Occipital lobe (tissue), 2 donors: ENCODE results near the gene BBS7. TPM values are rescaled to one million over a fixed set of nuclear protein-coding genes. Genes with fewer than 3 reads are reported as not detected.
A peak's percentile ranks its signal among the peaks of the same experiment; 100 is the strongest.

Source experiments
- DNase-seq: peaks from one replicate; lab custom pipeline; 2025; lab: John Stamatoyannopoulos, UW
- total RNA-seq: library from RNA; depleted of rRNA; stranded (reverse); fragments of >200 nt; gene quantifications from one replicate; pipeline ENCODE4 v1.2.3, GENCODE V29; 2014

BBS7 gene
- total RNA-seq: 50.5 TPM

DNA sequence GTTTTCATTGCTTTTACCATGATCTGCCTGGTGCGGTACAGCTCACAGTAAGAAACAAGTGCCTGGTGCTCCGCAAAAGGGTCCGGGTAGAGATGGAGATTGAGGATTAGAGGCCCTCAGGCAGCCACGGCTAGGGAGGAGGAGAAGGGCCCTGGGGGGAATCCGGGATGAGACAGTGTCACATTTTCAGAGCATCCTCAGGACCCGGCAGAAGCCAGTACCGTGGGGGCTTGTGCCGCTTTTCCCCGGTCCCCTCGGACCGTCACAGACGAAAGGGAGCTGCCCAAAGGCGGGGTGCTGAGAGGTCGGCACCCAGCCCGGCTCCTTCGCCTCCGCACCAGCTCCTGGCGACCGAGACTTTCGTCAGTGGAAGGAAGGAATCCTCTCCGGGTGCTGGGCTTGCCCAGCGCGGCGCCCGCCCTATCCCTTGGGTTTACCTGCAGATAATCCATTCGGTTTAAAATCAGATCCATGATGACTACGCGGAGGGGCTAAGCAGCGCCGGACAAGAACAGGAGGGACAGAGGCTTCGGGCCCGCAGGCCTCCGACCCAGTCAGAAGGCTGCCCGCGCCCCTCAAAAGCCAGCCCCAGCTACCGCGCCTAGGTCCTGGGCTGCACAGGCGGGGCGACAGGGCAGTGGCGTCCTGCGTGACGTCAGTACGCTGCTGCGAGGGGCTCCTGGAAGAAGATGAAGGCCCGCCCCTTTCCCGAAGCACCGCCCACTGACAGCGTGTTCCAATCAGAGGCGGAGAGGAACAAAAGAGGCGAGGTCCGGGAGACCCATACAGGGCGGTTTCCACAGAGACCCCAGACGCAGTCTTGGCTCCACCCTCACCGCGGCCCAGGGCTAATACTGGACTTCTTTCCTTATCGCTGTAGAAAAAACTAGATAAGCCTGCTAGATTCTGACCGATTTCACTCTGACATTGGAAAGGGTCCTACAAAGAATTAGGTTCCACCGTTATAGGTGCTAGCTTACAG, at the start of gene BBS7:
Gene BBS7 (minus strand): TSS at position 634 of the 982 bp plus-strand sequence. CDS start 161 bp downstream, at position 473.
- peak; percentile 98 for DNase-seq

DNA sequence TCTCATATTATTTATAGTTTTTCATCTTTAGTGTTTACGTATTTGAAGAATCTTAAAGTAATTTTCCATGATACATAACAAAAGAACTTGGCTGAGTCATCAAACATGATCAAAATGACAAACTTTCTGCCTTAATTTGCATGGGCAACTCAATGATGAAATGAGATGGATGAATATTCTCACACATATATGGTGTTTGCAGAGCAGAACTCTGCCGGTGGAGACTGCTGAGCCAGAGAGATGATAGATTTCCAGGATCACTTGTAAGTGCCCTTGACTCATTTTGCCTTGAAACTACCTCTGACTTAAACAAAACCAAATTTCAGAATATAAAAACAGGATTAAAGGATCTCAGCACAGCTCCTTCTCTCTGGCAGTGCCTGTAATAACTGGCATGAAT, 43.4 kb upstream of the BBS7 start:
- no peak for DNase-seq

DNA sequence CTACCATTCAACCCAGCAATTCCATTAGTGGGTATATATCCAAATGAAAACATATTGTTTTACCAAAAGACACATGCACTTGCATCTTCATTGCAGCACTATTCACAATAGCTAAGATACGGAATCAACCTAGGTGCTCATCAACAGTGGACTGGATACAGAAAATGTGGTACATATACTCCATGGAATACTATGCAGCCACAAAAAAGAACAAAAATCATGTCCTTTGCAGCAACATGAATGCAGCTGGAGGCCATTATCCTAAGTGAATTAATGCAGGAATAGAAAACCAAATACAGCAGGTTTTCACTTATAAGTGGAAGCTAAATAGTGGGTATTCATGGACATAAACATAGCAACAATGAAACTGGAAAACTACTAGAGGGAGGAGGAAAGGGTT, 38.1 kb upstream of the BBS7 start:
- no peak for DNase-seq

GRCh38 chr4:121900132-121900983, 30.1 kb upstream of the BBS7 start:
- peak; percentile 26 for DNase-seq

DNA sequence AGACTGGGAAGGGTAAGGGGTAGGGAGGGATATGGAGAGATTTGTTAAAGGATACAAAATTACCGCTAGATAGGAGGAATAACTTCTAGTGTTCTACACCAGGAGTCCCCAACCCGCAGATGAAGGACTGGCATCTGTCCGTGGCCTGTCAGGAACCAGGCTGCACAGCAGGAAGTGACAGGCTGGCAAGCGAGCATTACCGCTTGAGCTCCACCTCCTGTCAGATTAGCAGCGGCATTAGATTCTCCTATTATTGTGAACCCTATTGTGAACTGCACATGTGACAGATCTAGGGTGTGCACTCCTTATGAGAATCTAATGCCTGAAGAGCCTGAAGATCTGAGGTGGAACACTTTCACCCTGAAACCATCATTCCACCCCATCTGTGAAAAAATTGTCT, 27.9 kb upstream of the BBS7 start:
- no peak for DNase-seq

DNA sequence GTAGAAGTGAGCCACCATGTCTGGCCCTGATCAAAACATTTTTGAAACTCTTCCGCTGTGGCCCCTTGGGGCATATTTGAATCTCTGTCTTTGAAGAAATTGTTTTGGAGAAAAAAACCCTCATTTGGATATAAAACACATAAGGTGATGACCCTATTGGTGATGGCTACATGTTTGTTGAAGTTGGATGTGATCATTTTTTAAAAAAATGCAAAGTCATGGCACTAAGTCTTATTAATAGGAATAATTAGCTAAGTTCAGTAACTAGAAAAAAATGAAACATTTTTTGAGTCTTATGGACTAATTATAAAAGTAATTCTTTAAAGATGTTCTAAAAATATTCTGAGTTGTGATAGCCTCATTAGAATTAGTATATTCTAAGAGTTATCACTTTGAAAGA, 17.9 kb upstream of the BBS7 start:
- no peak for DNase-seq

GRCh38 chr4:121885115-121885514, 14.8 kb upstream of the BBS7 start:
- no peak for DNase-seq

- DNase-seq: no peak
Measured at GRCh38 chr4:121881158-121881557, 10.9 kb upstream of the BBS7 start.

- no peak for DNase-seq
Measured at GRCh38 chr4:121879135-121879534, 8.9 kb upstream of the BBS7 start.

DNA sequence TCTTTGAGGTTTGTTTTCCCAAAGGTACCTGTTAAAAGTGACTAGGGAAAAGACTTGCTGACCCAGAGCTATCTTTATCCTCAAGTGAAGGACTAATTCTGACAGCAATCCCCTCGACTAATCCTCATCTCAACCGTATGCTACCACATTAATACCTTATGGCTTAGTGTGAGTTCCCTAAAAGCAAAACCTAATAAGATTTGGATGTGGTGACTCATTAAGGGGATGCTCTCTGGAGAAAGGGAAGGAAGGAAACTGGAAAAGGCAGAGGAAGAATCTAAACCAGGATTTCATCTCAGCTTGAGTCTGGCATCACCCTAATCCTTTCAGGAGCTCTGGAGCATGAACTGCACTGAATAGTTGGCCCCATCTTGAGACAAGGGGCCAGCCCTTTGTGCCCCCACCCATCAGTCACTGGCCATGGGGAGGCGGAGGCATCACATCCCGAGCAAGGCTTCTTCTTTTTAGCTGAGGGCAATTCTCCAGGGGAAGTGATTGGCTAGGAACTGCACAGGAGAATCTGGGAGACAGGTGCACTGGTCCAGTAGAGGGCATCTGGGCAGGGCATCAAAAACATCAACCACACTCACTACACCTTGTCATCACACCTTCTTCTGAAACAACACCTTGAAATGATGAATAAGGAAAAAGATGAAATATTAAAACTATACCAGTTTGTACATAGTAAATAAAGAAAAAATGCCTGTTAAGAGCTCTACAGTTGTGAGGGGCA, 6.9 kb upstream of the BBS7 start:
- DNase-seq: no peak

- no peak for DNase-seq
Measured at GRCh38 chr4:121876070-121876469, 5.8 kb upstream of the BBS7 start.

DNA sequence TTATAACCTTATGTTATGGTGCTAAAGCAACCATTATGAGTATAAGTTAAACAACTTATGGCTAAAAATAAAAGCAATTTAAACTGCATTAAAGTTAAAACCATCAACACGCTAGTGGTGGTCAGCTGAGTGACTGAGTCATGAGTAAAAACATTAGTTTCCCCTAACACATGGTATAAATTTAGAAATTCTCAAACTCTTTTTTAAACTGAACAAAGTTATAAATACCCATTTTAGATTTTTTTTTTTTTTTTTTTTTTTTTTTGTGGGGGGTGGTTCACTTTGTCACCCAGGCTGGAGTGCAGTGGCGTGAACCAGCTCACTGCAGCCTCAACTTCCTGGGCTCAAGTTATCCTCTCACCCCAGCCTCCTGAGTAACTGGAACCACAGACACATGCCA, 5.4 kb upstream of the BBS7 start:
- no peak for DNase-seq

DNA sequence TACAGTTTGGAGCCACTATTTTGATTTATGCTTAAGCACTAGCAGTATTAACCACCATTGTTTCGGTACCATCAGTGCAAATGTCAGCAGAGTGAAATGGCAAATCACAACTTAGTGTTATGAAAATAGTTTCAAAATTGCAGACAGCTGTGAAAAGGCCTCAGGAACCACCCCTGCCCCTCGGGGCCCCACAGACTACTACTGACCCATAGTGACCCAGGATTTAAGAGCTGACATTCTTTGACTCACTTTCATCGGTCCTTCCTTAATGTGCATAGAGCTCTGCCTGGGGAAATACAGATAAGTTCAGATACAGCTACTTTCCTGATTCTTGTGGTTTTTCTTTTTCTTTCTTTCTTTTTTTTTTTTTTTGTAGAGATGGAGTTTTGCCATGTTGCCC, 3.3 kb upstream of the BBS7 start:
- no peak for DNase-seq

- DNase-seq: no peak
Measured at GRCh38 chr4:121863799-121864198, 6.5 kb downstream of the BBS7 start.

- no peak for DNase-seq
Measured at GRCh38 chr4:121861426-121861825, 8.8 kb downstream of the BBS7 start.

DNA sequence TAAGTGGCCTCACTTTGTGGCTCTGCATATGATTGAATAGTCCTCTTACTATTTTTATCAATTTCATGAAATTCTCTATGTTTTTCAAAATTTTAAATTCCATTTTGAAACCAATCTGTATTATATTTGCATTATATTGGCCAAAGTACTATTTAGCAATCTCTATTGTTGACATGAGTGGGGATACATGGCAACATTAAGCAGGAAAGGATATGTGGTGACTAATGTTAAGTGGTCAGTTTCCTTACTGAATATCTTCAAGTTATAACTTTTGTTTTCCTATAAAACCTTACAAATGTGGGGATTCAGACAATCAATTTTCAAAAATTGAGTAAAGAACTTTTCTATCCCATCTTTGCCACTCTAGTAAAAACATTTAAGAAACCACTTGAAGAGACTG, 10.2 kb downstream of the BBS7 start:
- no peak for DNase-seq

DNA sequence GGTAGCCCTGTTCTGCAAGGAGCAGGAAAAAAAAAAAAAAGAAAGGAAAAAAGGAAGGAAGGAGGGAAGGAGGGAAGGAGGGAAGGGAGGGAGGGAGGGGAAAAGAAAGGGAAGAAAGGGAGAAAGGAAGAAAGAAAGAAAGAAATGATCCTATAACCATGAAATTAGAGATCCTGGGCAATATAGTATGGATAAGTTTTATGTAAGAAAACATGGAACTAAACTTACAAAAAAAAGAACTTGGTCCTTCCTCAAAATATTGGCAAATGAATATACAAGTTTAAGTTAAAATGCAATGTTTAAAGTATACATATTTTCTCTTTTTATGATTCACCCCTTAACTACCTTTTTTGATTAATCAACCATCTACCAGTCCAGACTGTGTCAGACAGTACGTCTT, 18.9 kb downstream of the BBS7 start:
- no peak for DNase-seq

DNA sequence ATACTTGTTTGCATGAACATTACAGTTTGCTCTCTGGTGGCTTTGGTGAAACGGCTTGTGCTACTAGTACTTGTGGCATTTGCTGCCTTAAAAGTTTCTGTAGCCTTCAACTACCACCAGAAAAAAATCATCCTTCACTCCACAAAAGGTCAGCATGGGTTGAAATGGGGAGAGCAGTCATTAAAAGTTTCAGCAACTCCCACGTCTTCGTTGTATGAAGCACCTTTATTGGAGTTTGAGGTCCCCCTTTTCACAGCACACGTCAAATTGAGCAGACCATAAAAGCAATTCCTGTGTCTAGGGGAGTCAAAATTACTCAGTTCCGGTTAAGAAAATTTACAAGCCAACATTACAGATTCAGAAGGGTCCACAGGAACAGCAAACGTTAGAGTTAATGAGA, 23.6 kb downstream of the BBS7 start:
- DNase-seq: no peak

GRCh38 chr4:121842862-121843261, 27.4 kb downstream of the BBS7 start:
- DNase-seq: peak; percentile 2

DNA sequence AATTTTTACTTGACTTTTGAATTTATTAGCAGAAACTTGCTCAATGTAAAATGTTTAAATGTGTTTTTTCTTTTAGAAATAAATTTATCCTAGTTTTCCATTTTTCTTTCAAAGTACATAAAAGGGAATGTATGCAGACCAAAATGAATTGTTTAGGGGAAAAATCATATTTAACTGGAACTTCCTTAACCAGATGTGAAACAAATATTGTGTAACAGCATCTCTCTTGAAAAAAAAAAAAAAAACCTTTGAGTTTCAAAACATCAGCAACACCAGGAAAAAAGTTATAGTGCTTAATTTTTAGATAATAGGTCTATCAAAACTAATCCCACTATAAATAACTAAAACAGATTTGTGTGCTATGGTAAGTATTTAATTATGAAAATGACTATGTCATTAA, 32.1 kb downstream of the BBS7 start:
- no peak for DNase-seq

DNA sequence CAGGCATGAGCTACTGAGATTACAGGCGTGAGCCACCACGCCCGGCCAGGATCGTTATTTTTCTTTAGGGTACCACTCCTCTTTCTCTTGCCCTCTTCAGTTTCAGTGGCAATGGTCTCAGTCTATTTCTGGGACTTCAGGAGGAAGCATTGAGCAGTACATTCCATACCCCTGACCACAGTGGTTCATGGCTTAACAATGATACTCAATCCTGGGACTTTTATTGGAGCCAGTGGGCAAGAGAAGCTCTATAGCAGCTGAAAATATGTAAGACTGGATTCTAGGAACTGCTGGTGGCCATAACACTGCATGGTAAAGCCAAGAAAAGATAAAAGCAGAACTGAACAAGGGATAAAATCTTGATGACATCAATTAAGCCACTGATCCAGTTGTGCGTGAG, 40.8 kb downstream of the BBS7 start:
- no peak for DNase-seq

GRCh38 chr4:121827853-121828252, 42.4 kb downstream of the BBS7 start:
- no peak for DNase-seq
